ENCODE data around the gene RFX3. TPM values are rescaled to one million over a fixed set of nuclear protein-coding genes. Genes with fewer than 3 reads are reported as not detected.

The RFX3 gene
- total RNA-seq, 1 experiment from 2014 or later, result 5.7 TPM

- H3K27ac ChIP-seq (ENCODE audit: low read length), result no peak overlapping the region
- ATAC-seq (no peak), DNase-seq (ENCODE audit: low read depth, low spot score) (no peak)
- intact Hi-C loops (cut with micrococcal nuclease; ENCODE audit: unreplicated experiment) (no loop called here), in situ Hi-C loops (cut with HindIII; ENCODE audit: low pct_unique_long_range_greater_than_20kb, low sequenced_read_pairs) (no loop called here)
- no peak for TF ChIP-seq SIN3A (IDR thresholded peaks at IDR 0.05; ENCODE audit: borderline replicate concordance, insufficient read depth, low read depth, low read length)
- TF ChIP-seq TCF7L2 (IDR thresholded peaks at IDR 0.05; ENCODE audit: low read depth, low read length), result no peak
- TF ChIP-seq POLR2AphosphoS5 (IDR thresholded peaks at IDR 0.05; ENCODE audit: low read depth, low read length), result no peak
- TF ChIP-seq CTCF (IDR thresholded peaks at IDR 0.05), result no peak
- no peak for TF ChIP-seq REST (IDR thresholded peaks at IDR 0.05; ENCODE audit: insufficient read depth in 1 of 2, low read depth in 2 of 2, low read length in 1 of 2)
- no peaks in the 10 kb centered on the region for H3K9me3 ChIP-seq (ENCODE audit: control insufficient read depth, insufficient read depth, low read depth, low read length)
- H3K27me3 ChIP-seq (ENCODE audit: control insufficient read depth, insufficient read depth, low read length), result no peaks in the 10 kb centered on the region
- CTCF ChIA-PET, result no interaction called here
- H3K36me3 ChIP-seq (ENCODE audit: control insufficient read depth, insufficient read depth, low read length), result no peaks in the 10 kb centered on the region
- POLR2A ChIA-PET, result no interaction called here
- H3K4me1 ChIP-seq (ENCODE audit: control insufficient read depth, insufficient read depth, low read length), result no peaks in the 10 kb centered on the region
- BruUV-seq (replicated peaks), result no TSS peak
- no peak overlapping the region for H3K4me3 ChIP-seq (ENCODE audit: low read depth in 2 of 2, low read length in 2 of 2)
These were observed 27.4 kb upstream of the RFX3 start for GRCh38 chr9:3553076-3553765.

GRCh38 chr9:3549225-3549624 lies 23.4 kb upstream of the RFX3 start:
- CTCF ChIA-PET, result no interaction called here
- POLR2A ChIA-PET, result no interaction called here
- Histone ChIP-seq H3K36me3 (ENCODE audit: control insufficient read depth, insufficient read depth, low read length) (no peaks in the 10 kb centered on the region), H3K9me3 (ENCODE audit: control insufficient read depth, insufficient read depth, low read depth, low read length) (no peaks in the 10 kb centered on the region), H3K27ac (ENCODE audit: low read length) (no peak overlapping the region), H3K4me1 (ENCODE audit: control insufficient read depth, insufficient read depth, low read length) (no peaks in the 10 kb centered on the region), H3K27me3 (ENCODE audit: control insufficient read depth, insufficient read depth, low read length) (no peaks in the 10 kb centered on the region), H3K4me3 (ENCODE audit: low read depth in 2 of 2, low read length in 2 of 2) (no peak overlapping the region)
- intact Hi-C loops (cut with micrococcal nuclease; ENCODE audit: unreplicated experiment), result no loop called here
- ATAC-seq, result no peak
- no peak for TF ChIP-seq TCF7L2 (IDR thresholded peaks at IDR 0.05; ENCODE audit: low read depth, low read length)
- TF ChIP-seq REST (IDR thresholded peaks at IDR 0.05; ENCODE audit: insufficient read depth in 1 of 2, low read depth in 2 of 2, low read length in 1 of 2), result no peak
- TF ChIP-seq CTCF (IDR thresholded peaks at IDR 0.05), result no peak
- TF ChIP-seq SIN3A (IDR thresholded peaks at IDR 0.05; ENCODE audit: borderline replicate concordance, insufficient read depth, low read depth, low read length), result no peak
- TF ChIP-seq POLR2AphosphoS5 (IDR thresholded peaks at IDR 0.05; ENCODE audit: low read depth, low read length), result no peak
- BruUV-seq (replicated peaks), result no TSS peak
- DNase-seq (ENCODE audit: low read depth, low spot score), result no peak
- in situ Hi-C loops (cut with HindIII; ENCODE audit: low pct_unique_long_range_greater_than_20kb, low sequenced_read_pairs), result no loop called here

All from Panc1 (cell line).